Measurements from ENCODE around the gene PLXNA4. TPM values are rescaled to one million over a fixed set of nuclear protein-coding genes. Genes with fewer than 3 reads are reported as not detected.

PLXNA4 gene
- total RNA-seq, 2 donors from 2014 or later, result 2.1 to 8.2 TPM

DNA sequence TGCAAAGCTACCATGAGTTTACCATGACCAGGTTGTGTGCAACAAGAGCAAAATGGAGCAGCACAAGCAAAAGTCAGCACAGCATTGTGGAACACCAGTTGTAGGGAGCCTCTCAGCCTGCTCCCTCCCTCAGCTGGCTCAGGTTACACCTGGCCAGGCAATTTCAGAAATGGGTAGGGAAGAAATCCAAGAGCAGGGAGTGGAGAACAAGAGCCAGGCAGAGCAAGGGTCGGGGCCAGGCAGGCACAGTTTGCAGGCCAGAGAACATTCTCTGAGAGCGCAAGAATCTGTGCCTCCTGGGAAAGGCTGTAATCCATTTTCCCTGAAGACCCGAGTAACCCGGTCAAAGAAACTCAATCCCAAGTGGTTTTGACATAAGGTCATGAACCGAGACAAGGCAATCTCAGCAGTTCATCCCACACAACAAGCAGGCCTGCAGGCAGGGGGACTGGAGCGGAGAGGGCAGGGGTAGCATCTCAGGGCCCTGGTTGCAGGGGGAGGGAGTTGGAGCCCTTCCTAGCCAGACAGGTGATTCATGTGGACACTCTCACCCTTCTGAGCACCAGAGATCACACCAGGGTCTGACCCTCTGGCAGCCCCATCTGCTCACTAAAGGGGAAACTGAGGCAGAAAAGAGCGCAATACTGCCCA, 258.4 kb downstream of the PLXNA4 start:
- DNase-seq (no peak), ATAC-seq (no peak)

GRCh38 chr7:132312531-132313055, 263.7 kb downstream of the PLXNA4 start:
- no peak for DNase-seq
- no peak for ATAC-seq
- intact Hi-C loops (cut with DNase I), result no loop called here
- Histone ChIP-seq H3K9me3 (no peaks in the 10 kb centered on the region), H3K4me1 (no peaks in the 10 kb centered on the region), H3K27me3 (no peaks in the 10 kb centered on the region), H3K27ac (no peak overlapping the region), H3K4me3 (no peak overlapping the region), H3K36me3 (replicated peaks in 1 of 2; ENCODE audit: insufficient read depth in 1 of 2, low read depth in 2 of 2) (no peaks in the 10 kb centered on the region)
- TF ChIP-seq, protein P1, sequence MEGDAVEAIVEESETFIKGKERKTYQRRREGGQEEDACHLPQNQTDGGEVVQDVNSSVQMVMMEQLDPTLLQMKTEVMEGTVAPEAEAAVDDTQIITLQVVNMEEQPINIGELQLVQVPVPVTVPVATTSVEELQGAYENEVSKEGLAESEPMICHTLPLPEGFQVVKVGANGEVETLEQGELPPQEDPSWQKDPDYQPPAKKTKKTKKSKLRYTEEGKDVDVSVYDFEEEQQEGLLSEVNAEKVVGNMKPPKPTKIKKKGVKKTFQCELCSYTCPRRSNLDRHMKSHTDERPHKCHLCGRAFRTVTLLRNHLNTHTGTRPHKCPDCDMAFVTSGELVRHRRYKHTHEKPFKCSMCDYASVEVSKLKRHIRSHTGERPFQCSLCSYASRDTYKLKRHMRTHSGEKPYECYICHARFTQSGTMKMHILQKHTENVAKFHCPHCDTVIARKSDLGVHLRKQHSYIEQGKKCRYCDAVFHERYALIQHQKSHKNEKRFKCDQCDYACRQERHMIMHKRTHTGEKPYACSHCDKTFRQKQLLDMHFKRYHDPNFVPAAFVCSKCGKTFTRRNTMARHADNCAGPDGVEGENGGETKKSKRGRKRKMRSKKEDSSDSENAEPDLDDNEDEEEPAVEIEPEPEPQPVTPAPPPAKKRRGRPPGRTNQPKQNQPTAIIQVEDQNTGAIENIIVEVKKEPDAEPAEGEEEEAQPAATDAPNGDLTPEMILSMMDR (IDR thresholded peaks at IDR 0.05), result no peak
- no peak for TF ChIP-seq POLR2A (IDR thresholded peaks at IDR 0.05)
- 74 to 87% methylated on average over 4 of the region's 4 CpGs for WGBS, 2 donors

More for the DNA sequence above, 258.4 kb downstream of the PLXNA4 start:
- H3K9me3 ChIP-seq, result no peaks in the 10 kb centered on the region
- H3K4me1 ChIP-seq, result peaks cover 4% of the 10 kb centered on the region
- no peaks in the 10 kb centered on the region for H3K27me3 ChIP-seq
- no peaks in the 10 kb centered on the region for H3K36me3 ChIP-seq (replicated peaks in 1 of 2; ENCODE audit: insufficient read depth in 1 of 2, low read depth in 2 of 2)
- intact Hi-C loops (cut with DNase I), result loop anchor here (5.0 kb wide), 1 partner anchor 259 kb away; the partner anchor contains the start of gene PLXNA4
- H3K27ac ChIP-seq, result no peak overlapping the region
- H3K4me3 ChIP-seq, result no peak overlapping the region
- WGBS, 2 donors, result 61 to 64% methylated on average over 7 of the region's 7 CpGs
- no peak for TF ChIP-seq POLR2A (IDR thresholded peaks at IDR 0.05)
- TF ChIP-seq, protein P1 (IDR thresholded peaks at IDR 0.05), result no peak

DNA sequence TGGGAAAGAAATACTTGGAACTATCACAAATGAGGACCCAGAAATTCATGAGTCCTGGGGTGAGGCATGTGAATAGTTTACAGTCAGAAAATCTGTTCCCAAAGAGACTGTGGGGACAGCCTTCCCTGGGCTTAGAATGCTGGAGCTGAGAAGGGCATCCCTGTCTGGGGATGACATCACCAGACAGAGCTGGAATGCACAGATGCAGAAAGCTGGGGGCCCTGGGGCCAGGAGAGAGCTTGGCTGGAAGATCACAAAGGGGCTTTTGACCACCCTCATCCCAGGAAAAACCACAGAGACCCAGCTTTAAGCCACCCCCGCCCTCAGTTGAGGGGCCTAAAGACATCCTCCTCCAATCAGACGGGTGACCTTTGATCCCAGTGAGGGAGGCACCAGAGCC, 264.5 kb downstream of the PLXNA4 start:
- TF ChIP-seq, protein P1 (IDR thresholded peaks at IDR 0.05), result no peak
- no peak for TF ChIP-seq POLR2A (IDR thresholded peaks at IDR 0.05)
- intact Hi-C loops (cut with DNase I), result no loop called here
- Histone ChIP-seq H3K4me1 (no peaks in the 10 kb centered on the region), H3K27me3 (no peaks in the 10 kb centered on the region), H3K36me3 (replicated peaks in 1 of 2; ENCODE audit: insufficient read depth in 1 of 2, low read depth in 2 of 2) (no peaks in the 10 kb centered on the region), H3K27ac (no peak overlapping the region), H3K9me3 (no peaks in the 10 kb centered on the region), H3K4me3 (no peak overlapping the region)
- DNase-seq (no peak), ATAC-seq (no peak)
- WGBS, 2 donors, result 63 to 66% methylated on average over 2 of the region's 2 CpGs

DNA sequence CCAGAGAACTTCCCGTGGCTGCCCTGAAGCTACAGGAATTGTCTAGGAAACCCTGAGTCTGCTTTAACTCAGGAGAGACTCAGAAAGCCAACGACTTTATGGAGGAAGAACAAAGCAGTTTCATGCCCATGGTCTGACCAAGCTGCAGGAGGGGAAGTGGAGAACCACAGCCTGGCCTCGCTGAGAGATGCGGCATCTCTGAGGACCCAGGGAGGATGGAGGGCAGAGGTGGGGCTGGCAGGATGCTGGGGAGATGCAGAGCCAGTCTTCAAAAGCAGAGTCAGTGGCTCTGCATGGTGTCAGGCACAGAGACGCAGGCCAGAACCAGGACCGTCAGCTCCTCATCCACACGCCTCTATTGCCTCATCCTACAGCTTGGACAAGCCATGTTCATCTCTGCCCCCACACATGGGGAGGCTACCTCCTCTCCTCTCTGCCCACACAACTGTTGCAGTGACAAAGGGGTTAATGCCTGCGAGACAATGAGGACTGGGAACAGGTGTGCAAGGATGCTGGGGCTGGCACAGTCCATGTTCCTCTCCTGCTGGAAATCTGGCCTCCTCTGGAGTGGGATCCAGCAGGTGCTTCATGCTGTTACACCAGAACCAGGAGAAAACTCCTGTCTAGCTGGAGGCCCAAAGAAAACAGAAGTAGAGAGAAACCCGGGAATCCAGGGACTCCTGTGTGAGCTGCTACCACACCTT, 267.0 kb downstream of the PLXNA4 start:
- H3K27me3 ChIP-seq, result no peaks in the 10 kb centered on the region
- H3K9me3 ChIP-seq, result no peaks in the 10 kb centered on the region
- TF ChIP-seq, protein P1 (IDR thresholded peaks at IDR 0.05), result no peak
- TF ChIP-seq POLR2A (IDR thresholded peaks at IDR 0.05), result no peak
- H3K4me1 ChIP-seq, result no peaks in the 10 kb centered on the region
- H3K27ac ChIP-seq, result no peak overlapping the region
- no peak for DNase-seq
- intact Hi-C loops (cut with DNase I), result no loop called here
- no peak overlapping the region for H3K4me3 ChIP-seq
- 46 to 51% methylated on average over 7 to 9 of the region's 9 CpGs for WGBS, 2 donors
- ATAC-seq, result no peak
- H3K36me3 ChIP-seq (replicated peaks in 1 of 2; ENCODE audit: insufficient read depth in 1 of 2, low read depth in 2 of 2), result no peaks in the 10 kb centered on the region

Measured in body of pancreas (tissue), 4 donors.